Measurements from ENCODE around the gene TMPRSS13. TPM values are rescaled to one million over a fixed set of nuclear protein-coding genes. Genes with fewer than 3 reads are reported as not detected.

Gene TMPRSS13
- total RNA-seq, 2 experiments from 2014 or later = 0.79 to 1.1 TPM

DNA sequence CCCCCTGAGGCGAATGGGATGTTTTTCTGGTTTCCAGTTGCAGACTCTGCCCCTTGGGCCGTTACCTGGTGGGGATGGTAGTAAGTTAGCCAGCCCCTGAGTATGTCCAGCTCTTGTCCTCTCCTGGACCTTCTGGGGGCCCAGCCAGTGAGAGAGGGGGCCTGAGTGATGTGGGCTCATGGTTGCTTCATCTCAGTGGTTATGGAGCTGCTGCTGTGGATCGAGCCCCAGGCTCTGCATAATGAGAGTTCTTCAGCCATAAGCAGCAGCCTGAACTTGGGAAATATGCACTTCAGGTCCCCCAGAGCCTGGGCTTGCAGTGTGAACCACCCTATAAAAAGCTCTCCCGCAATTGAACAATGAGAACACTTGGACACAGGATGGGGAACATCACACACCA, 5.9 kb downstream of the TMPRSS13 start:
- TF ChIP-seq, protein P1, sequence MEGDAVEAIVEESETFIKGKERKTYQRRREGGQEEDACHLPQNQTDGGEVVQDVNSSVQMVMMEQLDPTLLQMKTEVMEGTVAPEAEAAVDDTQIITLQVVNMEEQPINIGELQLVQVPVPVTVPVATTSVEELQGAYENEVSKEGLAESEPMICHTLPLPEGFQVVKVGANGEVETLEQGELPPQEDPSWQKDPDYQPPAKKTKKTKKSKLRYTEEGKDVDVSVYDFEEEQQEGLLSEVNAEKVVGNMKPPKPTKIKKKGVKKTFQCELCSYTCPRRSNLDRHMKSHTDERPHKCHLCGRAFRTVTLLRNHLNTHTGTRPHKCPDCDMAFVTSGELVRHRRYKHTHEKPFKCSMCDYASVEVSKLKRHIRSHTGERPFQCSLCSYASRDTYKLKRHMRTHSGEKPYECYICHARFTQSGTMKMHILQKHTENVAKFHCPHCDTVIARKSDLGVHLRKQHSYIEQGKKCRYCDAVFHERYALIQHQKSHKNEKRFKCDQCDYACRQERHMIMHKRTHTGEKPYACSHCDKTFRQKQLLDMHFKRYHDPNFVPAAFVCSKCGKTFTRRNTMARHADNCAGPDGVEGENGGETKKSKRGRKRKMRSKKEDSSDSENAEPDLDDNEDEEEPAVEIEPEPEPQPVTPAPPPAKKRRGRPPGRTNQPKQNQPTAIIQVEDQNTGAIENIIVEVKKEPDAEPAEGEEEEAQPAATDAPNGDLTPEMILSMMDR (conservative IDR thresholded peaks at IDR 0.05; ENCODE audit: low read length) = no peak
- TF ChIP-seq EZH2phosphoT487 (IDR thresholded peaks at IDR 0.05; ENCODE audit: borderline replicate concordance, low read depth, low read length) = no peak
- no peak overlapping the region for H2AFZ ChIP-seq (ENCODE audit: low read length)
- DNase-seq (ENCODE audit: low spot score) = no peak
- H3K79me2 ChIP-seq (ENCODE audit: insufficient read depth, low read depth, low read length) = no peaks in the 10 kb centered on the region
- H3K9me3 ChIP-seq (ENCODE audit: low read length) = no peaks in the 10 kb centered on the region
- no TSS peak for BruUV-seq (replicated peaks)
- no peaks in the 10 kb centered on the region for H3K4me1 ChIP-seq (ENCODE audit: insufficient read depth, low read length, poor library complexity, severe bottlenecking)
- H4K20me1 ChIP-seq (ENCODE audit: insufficient read depth, low read length) = no peaks in the 10 kb centered on the region
- intact Hi-C loops (cut with micrococcal nuclease; ENCODE audit: unreplicated experiment) = no loop called here
- no peaks in the 10 kb centered on the region for H3K36me3 ChIP-seq (ENCODE audit: insufficient read depth, low read length)
- POLR2A ChIA-PET = no interaction called here
- CTCF ChIA-PET (ENCODE audit: unreplicated experiment) = no interaction called here
- no peak overlapping the region for H3K4me3 ChIP-seq (ENCODE audit: low read depth, low read length, poor library complexity, severe bottlenecking)
- H3K9me2 ChIP-seq (ENCODE audit: insufficient read depth, low read length) = no peaks in the 10 kb centered on the region
- H3K27ac ChIP-seq (ENCODE audit: low read depth, low read length, poor library complexity, severe bottlenecking) = no peak overlapping the region
- H3K4me2 ChIP-seq (ENCODE audit: low read length) = no peak overlapping the region

DNA sequence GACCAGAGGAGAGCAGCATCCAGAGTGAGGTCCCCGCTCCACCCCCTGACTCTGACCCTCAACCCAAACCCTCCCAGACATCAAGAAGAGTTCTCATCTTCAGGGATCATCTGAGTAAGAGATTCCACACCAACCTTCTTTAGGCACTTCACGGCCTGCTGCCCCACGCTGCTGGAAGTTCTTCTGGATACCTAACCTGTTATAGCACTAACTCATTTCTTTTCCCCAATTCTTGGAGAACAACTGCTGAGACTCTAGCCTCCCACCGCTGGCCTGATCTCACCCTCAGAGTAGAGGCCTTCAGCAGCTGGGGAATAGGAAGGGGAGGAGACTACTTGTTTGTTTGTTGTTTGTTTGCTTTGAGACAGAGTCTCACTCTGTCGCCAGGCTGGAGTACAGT, 7.3 kb downstream of the TMPRSS13 start:
- Histone ChIP-seq H2AFZ (ENCODE audit: low read length) (no peak overlapping the region), H3K9me3 (ENCODE audit: low read length) (no peaks in the 10 kb centered on the region), H3K79me2 (ENCODE audit: insufficient read depth, low read depth, low read length) (no peaks in the 10 kb centered on the region), H3K9me2 (ENCODE audit: insufficient read depth, low read length) (no peaks in the 10 kb centered on the region), H4K20me1 (ENCODE audit: insufficient read depth, low read length) (no peaks in the 10 kb centered on the region), H3K27ac (ENCODE audit: low read depth, low read length, poor library complexity, severe bottlenecking) (no peak overlapping the region), H3K4me3 (ENCODE audit: low read depth, low read length, poor library complexity, severe bottlenecking) (no peak overlapping the region), H3K4me1 (ENCODE audit: insufficient read depth, low read length, poor library complexity, severe bottlenecking) (no peaks in the 10 kb centered on the region), H3K36me3 (ENCODE audit: insufficient read depth, low read length) (no peaks in the 10 kb centered on the region), H3K4me2 (ENCODE audit: low read length) (no peak overlapping the region)
- ChIA-PET CTCF (ENCODE audit: unreplicated experiment) (no interaction called here), POLR2A (interaction anchor here (0.7 kb wide), 1 partner anchor 1199 kb away, joined by 3 read pairs; the partner anchor contains the start of gene HINFP)
- no peak for DNase-seq (ENCODE audit: low spot score)
- no peak for TF ChIP-seq EZH2phosphoT487 (IDR thresholded peaks at IDR 0.05; ENCODE audit: borderline replicate concordance, low read depth, low read length)
- TF ChIP-seq, protein P1 (conservative IDR thresholded peaks at IDR 0.05; ENCODE audit: low read length) = no peak
- intact Hi-C loops (cut with micrococcal nuclease; ENCODE audit: unreplicated experiment) = no loop called here
- BruUV-seq (replicated peaks) = no TSS peak

DNA sequence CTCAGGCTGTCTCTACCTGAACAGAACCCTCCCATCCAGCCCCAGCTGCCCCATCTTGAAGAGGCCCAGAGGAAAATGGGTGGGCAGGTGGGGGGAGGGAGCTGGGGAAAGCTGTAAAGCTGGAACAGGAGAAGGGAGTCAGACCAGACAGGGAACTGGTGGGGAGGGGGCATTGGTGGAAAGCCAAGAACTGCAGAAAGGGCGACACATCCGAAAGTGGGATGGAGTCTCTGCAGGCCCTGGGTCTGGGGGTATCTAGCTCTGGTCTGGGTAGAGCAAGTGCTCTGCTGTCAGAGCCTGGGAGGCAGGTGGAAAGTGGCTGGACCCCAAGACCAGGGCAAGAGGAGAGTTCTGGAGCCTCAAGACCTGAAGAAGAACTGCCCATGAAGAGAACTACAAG, 7.7 kb downstream of the TMPRSS13 start:
- DNase-seq (ENCODE audit: low spot score) = no peak
- H3K9me3 ChIP-seq (ENCODE audit: low read length) = no peaks in the 10 kb centered on the region
- H3K4me1 ChIP-seq (ENCODE audit: insufficient read depth, low read length, poor library complexity, severe bottlenecking) = no peaks in the 10 kb centered on the region
- POLR2A ChIA-PET = no interaction called here
- intact Hi-C loops (cut with micrococcal nuclease; ENCODE audit: unreplicated experiment) = no loop called here
- no peak overlapping the region for H3K4me2 ChIP-seq (ENCODE audit: low read length)
- H3K79me2 ChIP-seq (ENCODE audit: insufficient read depth, low read depth, low read length) = no peaks in the 10 kb centered on the region
- H3K36me3 ChIP-seq (ENCODE audit: insufficient read depth, low read length) = no peaks in the 10 kb centered on the region
- H4K20me1 ChIP-seq (ENCODE audit: insufficient read depth, low read length) = no peaks in the 10 kb centered on the region
- CTCF ChIA-PET (ENCODE audit: unreplicated experiment) = no interaction called here
- H3K27ac ChIP-seq (ENCODE audit: low read depth, low read length, poor library complexity, severe bottlenecking) = no peak overlapping the region
- H3K4me3 ChIP-seq (ENCODE audit: low read depth, low read length, poor library complexity, severe bottlenecking) = no peak overlapping the region
- BruUV-seq (replicated peaks) = no TSS peak
- TF ChIP-seq EZH2phosphoT487 (IDR thresholded peaks at IDR 0.05; ENCODE audit: borderline replicate concordance, low read depth, low read length) = no peak
- H3K9me2 ChIP-seq (ENCODE audit: insufficient read depth, low read length) = no peaks in the 10 kb centered on the region
- H2AFZ ChIP-seq (ENCODE audit: low read length) = no peak overlapping the region

All from OCI-LY7 (cell line).